HCT116 (cell line): ENCODE data around the gene EXD2. TPM values are rescaled to one million over a fixed set of nuclear protein-coding genes. Genes with fewer than 3 reads are reported as not detected.

Experiments used
- ATAC-seq: fragments of 200-7000 bp; cut with Tn5 transposase; 2 replicates; pipeline ENCODE4 v1.9.1; 2020; ENCODE audit warnings: mild to moderate bottlenecking, moderate library complexity
- BruUV-seq: library from RNA; stranded (reverse); fragments of 400-500 nt; replicated peaks from 2 replicates; lab custom pipeline; 2021; lab: Mats Ljungman, UMichigan
- CTCF ChIA-PET: fragments of 300-600 bp; sonication (Branson Sonifier 250); formaldehyde crosslinking; loops from one replicate; lab custom pipeline; 2021; ENCODE audit warnings: antibody characterized with exemption; lab: Charles Lee
- POLR2A ChIA-PET: fragments of 300-600, 350-600 bp; sonication (Branson Sonifier 250); formaldehyde crosslinking; loops from one replicate; lab custom pipeline; 2021; ENCODE audit warnings: antibody characterized with exemption; lab: Charles Lee
- RAD21 ChIA-PET, 2 experiments: fragments of 300-600 bp; sonication (Branson Sonifier 250); formaldehyde crosslinking; loops; one replicate each; lab custom pipeline; 2023; ENCODE audit warnings: low total read pairs in 2 of 2; ENCODE audit not compliant: uncharacterized antibody in 2 of 2, unreplicated experiment in 2 of 2, low non-redundant PET in 1 of 2; lab: Charles Lee
- DNase-seq: peaks from one replicate; pipeline ENCODE4 v3.0.0-alpha.2; 2010; ENCODE audit warnings: low read depth, low spot score
- H2AFZ ChIP-seq: fragments of 200-600 bp; shearing (Covaris generic), sonication (generic); 2 replicates; pipeline ENCODE4 v1.6.1; 2017; ENCODE audit warnings: low read depth, mixed run types, mixed read lengths, antibody characterized with exemption, low read length; ENCODE audit not compliant: poor library complexity, severe bottlenecking
- H3K27ac ChIP-seq: 2 replicates; pipeline ENCODE4 v1.5.1; 2012; ENCODE audit warnings: low read depth, low read length
- H3K27me3 ChIP-seq: fragments of 200-600 bp; sonication (generic); 2 replicates; pipeline ENCODE4 v1.6.1; 2016; ENCODE audit warnings: mixed run types, low read length, mixed read lengths; ENCODE audit not compliant: insufficient read depth
- H3K36me3 ChIP-seq, 2 experiments: fragments of 200-500 bp in 1 of 2; fragments of 200-600 bp in 1 of 2; sonication (Bioruptor generic) in 1 of 2; sonication (generic) in 1 of 2; 2 replicates each; pipeline versions ENCODE4 v1.5.1 to v1.6.1; 2014 to 2016; ENCODE audit warnings: low read length in 2 of 2, inconsistent platforms in 1 of 2, mixed read lengths in 1 of 2, mixed run types in 1 of 2; ENCODE audit not compliant: insufficient read depth in 2 of 2, control insufficient read depth in 1 of 2
- H3K4me1 ChIP-seq, 2 experiments: fragments of 200-600 bp in 1 of 2; sonication (generic) in 1 of 2; 2 replicates each; pipeline versions ENCODE4 v1.5.1 to v1.6.1; 2012 to 2017; ENCODE audit warnings: low read length in 2 of 2, inconsistent platforms in 1 of 2, mild to moderate bottlenecking in 1 of 2, mixed read lengths in 1 of 2, mixed run types in 1 of 2, moderate library complexity in 1 of 2; ENCODE audit not compliant: insufficient read depth in 2 of 2, control insufficient read depth in 1 of 2
- H3K4me2 ChIP-seq: fragments of 200-600 bp; sonication (generic); 2 replicates; pipeline ENCODE4 v1.6.1; 2017; ENCODE audit warnings: mixed run types, low read length, mixed read lengths
- H3K4me3 ChIP-seq, 2 experiments: fragments of 200-600 bp in 1 of 2; sonication (generic) in 1 of 2; replicated peaks in 1 of 2; 2 replicates each; pipeline ENCODE4 v1.5.1; 2011 to 2016; ENCODE audit warnings: low read length in 2 of 2, control low read depth in 1 of 2, low read depth in 1 of 2, mild to moderate bottlenecking in 1 of 2, mixed read lengths in 1 of 2, mixed run types in 1 of 2
- H3K79me2 ChIP-seq: fragments of 200-600 bp; sonication (generic); 2 replicates; pipeline ENCODE4 v1.6.1; 2017; ENCODE audit warnings: mild to moderate bottlenecking, mixed run types, low read length, moderate library complexity, mixed read lengths; ENCODE audit not compliant: insufficient read depth
- H3K9ac ChIP-seq: fragments of 200-600 bp; sonication (generic); 2 replicates; pipeline ENCODE4 v1.6.1; 2016; ENCODE audit warnings: low read length, mixed read lengths
- H3K9me2 ChIP-seq: fragments of 200-600 bp; sonication (generic), shearing (Covaris generic); 2 replicates; pipeline ENCODE4 v1.6.1; 2017; ENCODE audit warnings: mixed run types, mild to moderate bottlenecking, moderate library complexity; ENCODE audit not compliant: insufficient read depth
- H3K9me3 ChIP-seq, 2 experiments: fragments of 200-500 bp in 1 of 2; fragments of 200-600 bp in 1 of 2; sonication (Bioruptor generic) in 1 of 2; sonication (generic) in 1 of 2; 2 replicates each; pipeline ENCODE4 v1.6.1; 2014 to 2017; ENCODE audit warnings: low read length in 2 of 2, mixed read lengths in 2 of 2, inconsistent platforms in 1 of 2, low read depth in 1 of 2, mild to moderate bottlenecking in 1 of 2, mixed run types in 1 of 2, moderate library complexity in 1 of 2; ENCODE audit not compliant: control insufficient read depth in 1 of 2, insufficient read depth in 1 of 2
- H4K20me1 ChIP-seq: fragments of 200-600 bp; sonication (generic), shearing (Covaris generic); 2 replicates; pipeline ENCODE4 v1.6.1; 2017; ENCODE audit warnings: mixed run types, mild to moderate bottlenecking, moderate library complexity; ENCODE audit not compliant: insufficient read depth
- CBX3 ChIP-seq: IDR thresholded peaks from 2 replicates; pipeline ENCODE4 v1.6.1; 2012; ENCODE audit warnings: low read depth
- CEBPB ChIP-seq: IDR thresholded peaks from 2 replicates; pipeline ENCODE4 v1.6.1; 2012; ENCODE audit warnings: low read depth
- EGR1 ChIP-seq: IDR thresholded peaks from 2 replicates; pipeline ENCODE4 v1.6.1; 2012; ENCODE audit warnings: low read depth
- ELF1 ChIP-seq: IDR thresholded peaks from 2 replicates; pipeline ENCODE4 v1.6.1; 2012; ENCODE audit warnings: low read depth, borderline replicate concordance
- EZH2 ChIP-seq: fragments of 200-600 bp; sonication (generic); IDR thresholded peaks from 2 replicates; pipeline ENCODE4 v1.6.1; 2017; ENCODE audit warnings: antibody characterized with exemption, mixed run types
- EZH2phosphoT487 ChIP-seq: fragments of 200-600 bp; IDR thresholded peaks from 2 replicates; pipeline ENCODE4 v1.6.1; 2018; ENCODE audit warnings: antibody characterized with exemption, borderline replicate concordance
- FOSL1 ChIP-seq: IDR thresholded peaks from 2 replicates; pipeline ENCODE4 v1.6.1; 2012; ENCODE audit warnings: low read depth
- JUND ChIP-seq: IDR thresholded peaks from 2 replicates; pipeline ENCODE4 v1.6.1; 2012
- MAX ChIP-seq: IDR thresholded peaks from 2 replicates; pipeline ENCODE4 v1.6.1; 2012
- POLR2AphosphoS5 ChIP-seq: IDR thresholded peaks from 2 replicates; pipeline ENCODE4 v1.6.1; 2011; ENCODE audit warnings: mild to moderate bottlenecking, low read depth, low read length, moderate library complexity
- RAD21 ChIP-seq: IDR thresholded peaks from 2 replicates; pipeline ENCODE4 v1.6.1; 2012; ENCODE audit warnings: low read depth, mild to moderate bottlenecking
- REST ChIP-seq: IDR thresholded peaks from 2 replicates; pipeline ENCODE4 v1.6.1; 2012; ENCODE audit warnings: low read depth
- SP1 ChIP-seq: IDR thresholded peaks from 2 replicates; pipeline ENCODE4 v1.6.1; 2012; ENCODE audit warnings: low read depth
- SRF ChIP-seq: IDR thresholded peaks from 2 replicates; pipeline ENCODE4 v1.6.1; 2012; ENCODE audit warnings: low read depth
- TCF7L2 ChIP-seq: IDR thresholded peaks from 2 replicates; pipeline ENCODE4 v1.7.0; 2011; ENCODE audit warnings: borderline replicate concordance, inconsistent platforms; ENCODE audit not compliant: insufficient read depth, insufficient read length; ENCODE audit errors: extremely low read depth
- YY1 ChIP-seq: IDR thresholded peaks from 2 replicates; pipeline ENCODE4 v1.6.1; 2011; ENCODE audit warnings: low read length, low read depth, moderate library complexity, mild to moderate bottlenecking; ENCODE audit not compliant: insufficient replicate concordance; ENCODE audit errors: extremely low read depth
- ZBTB33 ChIP-seq: IDR thresholded peaks from 2 replicates; pipeline ENCODE4 v1.6.1; 2011; ENCODE audit warnings: mild to moderate bottlenecking, low read length, moderate library complexity; ENCODE audit not compliant: insufficient replicate concordance; ENCODE audit errors: extremely low read depth
- ZFX ChIP-seq: fragments of 450-650 bp; IDR thresholded peaks from 2 replicates; pipeline ENCODE4 v1.6.1; 2017
- ZNF274 ChIP-seq: fragments of 200-500 bp; sonication (Bioruptor generic); IDR thresholded peaks from 2 replicates; pipeline ENCODE4 v1.6.1; 2014; ENCODE audit warnings: mild to moderate bottlenecking, low read depth, low read length, inconsistent platforms
- intact Hi-C: fragments of 100-400 bp; cut with micrococcal nuclease; formaldehyde crosslinking; loops from 2 replicates; pipeline ENCODE4 v1.10.0; 2022
- total RNA-seq: library from RNA; stranded (reverse); gene quantifications from one replicate; pipeline ENCODE4 v1.2.1, GENCODE V29; 2021; ENCODE audit not compliant: unreplicated experiment

Gene EXD2
- total RNA-seq, 1 experiment from 2014 or later: 20.2 TPM

GRCh38 chr14:69190191-69190590 lies 1.1 kb upstream of the EXD2 start (continued):
- TF ChIP-seq POLR2AphosphoS5 (no peak), EGR1 (no peak), MAX (no peak), JUND (no peak), SP1 (no peak), ZNF274 (no peak), RAD21 (no peak)

GRCh38 chr14:69193721-69194120 lies 2.4 kb downstream of the EXD2 start:
- Histone ChIP-seq H3K27ac (no peak overlapping the region), H3K4me2 (no peak overlapping the region), H3K9me3 (no peaks in the 10 kb centered on the region), H2AFZ (no peak overlapping the region), H3K79me2 (peaks cover 13% of the 10 kb centered on the region; the same call in 1 of the 2 replicates), H3K9me2 (no peaks in the 10 kb centered on the region), H3K36me3 (no peaks in the 10 kb centered on the region), H3K4me1 (peaks cover 6 to 16% of the 10 kb centered on the region in 2 experiments; a peak in 3 of 4 replicates), H4K20me1 (no peaks in the 10 kb centered on the region), H3K9ac (no peak overlapping the region), H3K27me3 (no peaks in the 10 kb centered on the region), H3K4me3 (no peak overlapping the region)
- ChIA-PET POLR2A (no interaction called here), RAD21 (no interaction called here), CTCF (no interaction called here)
- no peak for TF ChIP-seq ZNF274
- TF ChIP-seq YY1: no peak
- TF ChIP-seq ZBTB33: no peak
- TF ChIP-seq JUND: no peak
- no peak for TF ChIP-seq REST
- TF ChIP-seq ELF1: no peak
- TF ChIP-seq RAD21: no peak
- TF ChIP-seq EZH2: no peak
- no peak for TF ChIP-seq CBX3
- no peak for TF ChIP-seq FOSL1
- no peak for TF ChIP-seq POLR2AphosphoS5
- no peak for TF ChIP-seq CEBPB
- TF ChIP-seq EZH2phosphoT487: no peak
- TF ChIP-seq SRF: no peak
- no peak for TF ChIP-seq SP1
- TF ChIP-seq TCF7L2: no peak
- TF ChIP-seq ZFX: no peak
- no peak for ATAC-seq
- no TSS peak for BruUV-seq
- DNase-seq: no peak
- intact Hi-C loops: no loop called here
